K562 (cell line): ENCODE measurements around the gene MCCD1. TPM values are rescaled to one million over a fixed set of nuclear protein-coding genes. Genes with fewer than 3 reads are reported as not detected.

ENCODE experiments used
- EP400 ChIP-seq: fragments of 450-650 bp; IDR thresholded peaks from 2 replicates; pipeline ENCODE4 v1.6.1; 2017; ENCODE audit warnings: antibody characterized with exemption, mild to moderate bottlenecking, moderate library complexity
- ERF ChIP-seq: fragments of 450-650 bp; formaldehyde crosslinking; IDR thresholded peaks from 2 replicates; pipeline ENCODE4 v1.4.0; 2020; ENCODE audit warnings: mild to moderate bottlenecking, mixed read lengths
- ESRRB ChIP-seq: fragments of 250-450 bp; sonication (Bioruptor Pico); IDR thresholded peaks from 2 replicates; pipeline ENCODE4 v1.5.0; 2020; ENCODE audit warnings: mild to moderate bottlenecking, moderate library complexity, borderline replicate concordance
- FOSL1 ChIP-seq: fragments of 200-800 bp; sonication (Bioruptor generic); conservative IDR thresholded peaks from 2 replicates; pipeline ENCODE4 v1.6.1; 2016; ENCODE audit warnings: missing genetic modification characterization, missing compliant biosample characterization
- GATAD2A ChIP-seq: fragments of 450-650 bp; IDR thresholded peaks from 2 replicates; pipeline ENCODE4 v1.6.1; 2017
- MCM7 ChIP-seq, 2 experiments: fragments of 450-650 bp; IDR thresholded peaks; 2 replicates each; pipeline ENCODE4 v1.6.1; 2016 to 2018
- NEUROD1 ChIP-seq: fragments of 150-350 bp; IDR thresholded peaks from 2 replicates; pipeline ENCODE4 v1.6.1; 2014; ENCODE audit warnings: borderline replicate concordance, low read length, low read depth; ENCODE audit not compliant: partially characterized antibody
- NFE2L1 ChIP-seq: fragments of 450-650 bp; IDR thresholded peaks from 2 replicates; pipeline ENCODE4 v1.6.1; 2016; ENCODE audit warnings: missing genetic modification characterization, low read depth, mild to moderate bottlenecking, missing compliant biosample characterization, moderate library complexity, borderline replicate concordance
- PHF21A ChIP-seq: fragments of 450-650 bp; IDR thresholded peaks from 2 replicates; pipeline ENCODE4 v1.6.1; 2017; ENCODE audit warnings: low read depth, borderline replicate concordance
- SIRT6 ChIP-seq: IDR thresholded peaks from one replicate; pipeline ENCODE4 v1.6.1; 2012; ENCODE audit warnings: low read depth, mild to moderate bottlenecking, control low read depth, inconsistent platforms, low read length, moderate library complexity
- STAT5B ChIP-seq: fragments of 250-450 bp; sonication (Bioruptor Pico); IDR thresholded peaks from 2 replicates; pipeline ENCODE4 v1.8.0; 2021; ENCODE audit warnings: mild to moderate bottlenecking, inconsistent platforms
- TAF1 ChIP-seq: IDR thresholded peaks from 2 replicates; pipeline ENCODE4 v1.6.1; 2011; ENCODE audit warnings: mild to moderate bottlenecking, low read length, moderate library complexity; ENCODE audit not compliant: insufficient read depth, control insufficient read depth, severe bottlenecking; ENCODE audit errors: extremely low read depth
- ZNF143 ChIP-seq: sonication (generic); formaldehyde crosslinking; IDR thresholded peaks from 2 replicates; pipeline ENCODE4 v1.9.0; 2022; ENCODE audit warnings: mild to moderate bottlenecking, missing genetic modification reagents
- ZNF217 ChIP-seq: sonication (generic); formaldehyde crosslinking; IDR thresholded peaks from 2 replicates; pipeline ENCODE4 v1.8.0; 2022; ENCODE audit warnings: mild to moderate bottlenecking, missing genetic modification reagents
- ZNF347 ChIP-seq: fragments of 450-650 bp; formaldehyde crosslinking; IDR thresholded peaks from 2 replicates; pipeline ENCODE4 v1.4.0; 2020; ENCODE audit warnings: low read depth, mild to moderate bottlenecking, moderate library complexity
- ZNF444 ChIP-seq: fragments of 250-450 bp; sonication (Bioruptor Pico); IDR thresholded peaks from 2 replicates; pipeline ENCODE4 v1.4.0; 2020; ENCODE audit warnings: mild to moderate bottlenecking, moderate library complexity
- ZNF445 ChIP-seq: fragments of 250-450 bp; sonication (Bioruptor Pico); IDR thresholded peaks from 2 replicates; pipeline ENCODE4 v1.4.0; 2020; ENCODE audit warnings: low read depth, mild to moderate bottlenecking, moderate library complexity
- ZNF695 ChIP-seq: fragments of 450-650 bp; formaldehyde crosslinking; IDR thresholded peaks from 2 replicates; pipeline ENCODE4 v1.4.0; 2020; ENCODE audit warnings: mild to moderate bottlenecking, moderate library complexity
- ZNF830 ChIP-seq: fragments of 250-450 bp; sonication (Bioruptor Pico); IDR thresholded peaks from 2 replicates; pipeline ENCODE4 v1.5.0; 2021; ENCODE audit warnings: mild to moderate bottlenecking
- polyA plus RNA-seq, 8 experiments: library from polyadenylated mRNA; depleted of rRNA in 4 of 8; stranded (reverse) in 5 of 8; unstranded in 3 of 8; fragments of >200 nt; fragmentation: Nextera tagmentation in 2 of 8; fragmentation: Illumina TruSeq in 1 of 8; extraction: Ambion mirVana in 2 of 8; extraction: Trizol in 1 of 8; gene quantifications; 2 replicates each; pipeline versions ENCODE4 v1.2.1 to v1.2.3, GENCODE V29; 2011 to 2014; ENCODE audit warnings: inconsistent platforms in 1 of 8, missing spikeins in 1 of 8
- total RNA-seq, 7 experiments: library from RNA; depleted of rRNA in 6 of 7; stranded (reverse); fragments of >200 nt in 6 of 7; fragmentation: Illumina TruSeq in 2 of 7; extraction: Trizol in 2 of 7; gene quantifications; 2 replicates each; pipeline versions ENCODE4 v1.2.1 to v1.2.3, GENCODE V29; 2011 to 2021; ENCODE audit warnings: low replicate concordance in 1 of 7
- TF ChIP-seq, protein P1 (sequence below): fragments of 450-650 bp; formaldehyde crosslinking; IDR thresholded peaks from 2 replicates; pipeline ENCODE4 v1.4.0; 2020; ENCODE audit warnings: mild to moderate bottlenecking, mixed read lengths
- TF ChIP-seq, protein P2 (sequence below): sonication (generic); formaldehyde crosslinking; IDR thresholded peaks from 2 replicates; pipeline ENCODE4 v1.9.0; 2022; ENCODE audit warnings: mild to moderate bottlenecking, missing genetic modification reagents
- TF ChIP-seq, protein P3 (sequence below): fragments of 450-650 bp; IDR thresholded peaks from 2 replicates; pipeline ENCODE4 v1.6.1; 2016; ENCODE audit warnings: missing biosample characterization, missing genetic modification characterization
- TF ChIP-seq, protein P4 (sequence below): fragments of 250-450 bp; sonication (Bioruptor Pico); IDR thresholded peaks from 2 replicates; pipeline ENCODE4 v1.4.0; 2020; ENCODE audit warnings: mild to moderate bottlenecking, moderate library complexity

Gene MCCD1
- total and polyA plus RNA-seq, 9 of the 15 experiments (the other 6 are each of a cell fraction or from before 2014, with no cell fraction given), result not detected

DNA sequence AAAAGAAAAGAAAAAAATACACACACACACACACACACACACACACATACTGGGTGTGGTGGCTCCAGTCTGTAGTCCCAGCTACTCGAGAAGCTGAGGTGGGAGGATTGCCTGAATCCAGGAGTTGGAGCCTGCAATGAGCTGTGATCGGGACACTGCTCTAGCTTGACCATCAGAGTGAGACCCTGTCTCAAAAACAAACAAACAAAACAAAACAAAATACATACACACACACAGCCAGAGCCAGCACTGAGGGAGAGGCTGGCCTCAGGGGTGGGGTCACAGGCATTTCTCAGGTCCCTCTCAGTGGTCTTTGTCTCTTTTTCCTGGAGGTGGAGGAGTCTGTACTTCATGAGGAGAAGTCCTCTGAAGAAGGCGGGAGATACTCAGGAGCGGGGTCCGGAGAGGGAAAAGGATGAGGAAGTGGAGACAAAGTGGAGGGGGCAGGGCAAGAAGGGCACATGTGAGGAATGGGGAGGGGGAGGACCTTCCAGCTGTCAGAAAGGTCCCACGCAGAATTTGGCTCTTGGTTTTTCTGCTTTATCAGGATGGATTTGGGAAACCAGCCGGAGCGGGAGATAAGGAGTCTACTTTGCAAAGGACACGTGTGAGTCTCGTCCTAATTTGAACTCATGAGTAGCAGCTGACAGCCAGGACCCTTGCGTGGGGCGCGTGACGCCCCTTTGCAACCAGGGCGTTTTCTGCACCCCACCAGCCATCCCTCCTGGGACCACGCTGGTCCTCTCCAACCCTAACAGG is 38.5 kb upstream of the MCCD1 start (continued):
- TF ChIP-seq GATAD2A (0 out of 2 replicates have a peak, but pooled peaks have one; percentile 57), ERF (no peak), ESRRB (CRISPR knock-in tag) (no peak), EP400 (peak; percentile 46; the same call in 1 of the 2 replicates), ZNF347 (CRISPR knock-in tag) (no peak), ZNF445 (no peak), FOSL1 (tag) (no peak), TAF1 (no peak), ZNF695 (CRISPR knock-in tag) (no peak), NFE2L1 (tag) (no peak), ZNF143 (CRISPR knock-in tag) (no peak), STAT5B (CRISPR knock-in tag) (no peak), SIRT6 (no peak), ZNF830 (CRISPR knock-in tag) (no peak), MCM7 (IDR thresholded peaks at IDR 0.05) (no peak), ZNF217 (CRISPR knock-in tag) (no peak), PHF21A (no peak), ZNF444 (CRISPR knock-in tag) (0 out of 2 replicates have a peak, but pooled peaks have one; percentile 10), NEUROD1 (no peak)
- TF ChIP-seq, protein P1, sequence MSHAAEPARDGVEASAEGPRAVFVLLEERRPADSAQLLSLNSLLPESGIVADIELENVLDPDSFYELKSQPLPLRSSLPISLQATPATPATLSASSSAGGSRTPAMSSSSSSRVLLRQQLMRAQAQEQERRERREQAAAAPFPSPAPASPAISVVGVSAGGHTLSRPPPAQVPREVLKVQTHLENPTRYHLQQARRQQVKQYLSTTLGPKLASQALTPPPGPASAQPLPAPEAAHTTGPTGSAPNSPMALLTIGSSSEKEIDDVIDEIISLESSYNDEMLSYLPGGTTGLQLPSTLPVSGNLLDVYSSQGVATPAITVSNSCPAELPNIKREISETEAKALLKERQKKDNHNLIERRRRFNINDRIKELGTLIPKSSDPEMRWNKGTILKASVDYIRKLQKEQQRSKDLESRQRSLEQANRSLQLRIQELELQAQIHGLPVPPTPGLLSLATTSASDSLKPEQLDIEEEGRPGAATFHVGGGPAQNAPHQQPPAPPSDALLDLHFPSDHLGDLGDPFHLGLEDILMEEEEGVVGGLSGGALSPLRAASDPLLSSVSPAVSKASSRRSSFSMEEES, result no peak; the same call in 1 of the 2 replicates
- TF ChIP-seq, protein P2, sequence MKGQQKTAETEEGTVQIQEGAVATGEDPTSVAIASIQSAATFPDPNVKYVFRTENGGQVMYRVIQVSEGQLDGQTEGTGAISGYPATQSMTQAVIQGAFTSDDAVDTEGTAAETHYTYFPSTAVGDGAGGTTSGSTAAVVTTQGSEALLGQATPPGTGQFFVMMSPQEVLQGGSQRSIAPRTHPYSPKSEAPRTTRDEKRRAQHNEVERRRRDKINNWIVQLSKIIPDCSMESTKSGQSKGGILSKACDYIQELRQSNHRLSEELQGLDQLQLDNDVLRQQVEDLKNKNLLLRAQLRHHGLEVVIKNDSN (CRISPR knock-in tag), result no peak
- TF ChIP-seq, protein P3, sequence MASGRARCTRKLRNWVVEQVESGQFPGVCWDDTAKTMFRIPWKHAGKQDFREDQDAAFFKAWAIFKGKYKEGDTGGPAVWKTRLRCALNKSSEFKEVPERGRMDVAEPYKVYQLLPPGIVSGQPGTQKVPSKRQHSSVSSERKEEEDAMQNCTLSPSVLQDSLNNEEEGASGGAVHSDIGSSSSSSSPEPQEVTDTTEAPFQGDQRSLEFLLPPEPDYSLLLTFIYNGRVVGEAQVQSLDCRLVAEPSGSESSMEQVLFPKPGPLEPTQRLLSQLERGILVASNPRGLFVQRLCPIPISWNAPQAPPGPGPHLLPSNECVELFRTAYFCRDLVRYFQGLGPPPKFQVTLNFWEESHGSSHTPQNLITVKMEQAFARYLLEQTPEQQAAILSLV, result no peak
- TF ChIP-seq, protein P4, sequence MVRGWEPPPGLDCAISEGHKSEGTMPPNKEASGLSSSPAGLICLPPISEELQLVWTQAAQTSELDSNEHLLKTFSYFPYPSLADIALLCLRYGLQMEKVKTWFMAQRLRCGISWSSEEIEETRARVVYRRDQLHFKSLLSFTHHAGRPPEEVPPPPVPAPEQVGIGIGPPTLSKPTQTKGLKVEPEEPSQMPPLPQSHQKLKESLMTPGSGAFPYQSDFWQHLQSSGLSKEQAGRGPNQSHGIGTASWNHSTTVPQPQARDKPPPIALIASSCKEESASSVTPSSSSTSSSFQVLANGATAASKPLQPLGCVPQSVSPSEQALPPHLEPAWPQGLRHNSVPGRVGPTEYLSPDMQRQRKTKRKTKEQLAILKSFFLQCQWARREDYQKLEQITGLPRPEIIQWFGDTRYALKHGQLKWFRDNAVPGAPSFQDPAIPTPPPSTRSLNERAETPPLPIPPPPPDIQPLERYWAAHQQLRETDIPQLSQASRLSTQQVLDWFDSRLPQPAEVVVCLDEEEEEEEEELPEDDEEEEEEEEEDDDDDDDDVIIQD (CRISPR knock-in tag), result 0 out of 2 replicates have a peak, but pooled peaks have one; percentile 43
